GM21619 (cell line): Measurements from ENCODE around the gene JRKL.

ENCODE experiments used
- ATAC-seq: cut with Tn5 transposase; IDR thresholded peaks from one replicate; pipeline ENCODE4 v1.9.1; 2021; ENCODE audit not compliant: unreplicated experiment

The JRKL gene

GRCh38 chr11:96389720-96390487, at the start of gene JRKL, which contains the start of gene CCDC82:
Gene JRKL (plus strand): TSS chr11:96390013. CDS start chr11:96390650, 637 bp downstream.
Gene CCDC82 (minus strand): TSS chr11:96389912. CDS start chr11:96384747, 5,165 bp downstream.
- peak; percentile 90 for ATAC-seq

DNA sequence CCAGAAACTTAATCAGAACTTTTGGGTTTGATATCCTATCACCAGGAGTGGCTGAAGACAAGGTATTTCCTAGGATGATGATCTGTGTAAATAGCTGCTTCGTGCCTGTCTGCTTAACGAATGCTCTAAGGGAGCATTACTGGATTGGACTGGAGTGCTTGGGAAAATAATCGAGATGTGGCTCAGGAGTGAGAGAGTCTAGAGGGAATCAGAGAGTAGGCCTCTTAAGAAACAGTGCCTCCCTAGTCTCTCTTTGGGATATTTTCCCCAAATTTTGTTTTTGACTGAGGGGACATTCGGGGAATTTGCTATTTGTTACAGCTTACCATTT, 49.3 kb upstream of the JRKL start:
- no peak for ATAC-seq

- ATAC-seq = peak; percentile 31
Measured at GRCh38 chr11:96341211-96342013, 48.4 kb upstream of the JRKL start.

GRCh38 chr11:96342014-96342960, 47.5 kb upstream of the JRKL start:
- no peak for ATAC-seq

DNA sequence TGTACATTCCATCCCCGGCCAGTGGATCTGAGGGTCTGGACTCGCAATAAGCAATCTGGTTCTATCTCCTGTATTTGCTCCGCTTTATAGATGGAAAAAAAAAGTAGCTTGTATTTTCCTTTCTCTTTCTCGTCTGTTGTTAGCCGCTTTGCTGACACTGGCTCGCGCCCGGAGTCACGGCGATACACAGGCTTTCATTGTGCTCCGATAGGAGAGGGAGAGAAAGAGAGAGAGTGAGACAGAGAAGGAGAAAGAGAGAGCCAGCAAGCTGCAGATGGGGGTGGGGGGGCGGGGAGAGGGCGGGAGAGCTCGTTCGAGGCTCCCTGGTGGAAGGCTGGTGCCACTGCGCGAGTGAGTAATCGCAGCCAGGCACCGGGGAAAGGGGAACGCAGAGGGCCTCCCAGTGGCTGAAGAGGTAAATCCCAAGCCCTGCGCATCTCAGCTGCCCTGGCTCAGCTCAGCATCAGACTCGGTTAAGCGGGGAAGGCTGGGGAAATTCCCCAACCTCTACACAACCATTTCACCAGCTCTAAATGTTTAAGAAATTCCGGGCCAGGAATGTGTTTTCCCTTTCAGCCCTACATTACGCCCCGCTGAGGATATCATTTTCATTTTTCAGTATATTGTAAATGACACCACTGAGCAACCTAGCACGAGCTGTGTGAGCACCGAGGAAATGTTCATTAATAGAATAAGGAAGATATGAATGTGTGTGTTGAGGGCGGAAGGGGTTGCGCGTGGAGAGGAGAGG, 46.7 kb upstream of the JRKL start, which contains the start of gene MAML2:
TSS of gene MAML2 (minus strand) at position 235 of the 751 bp plus-strand sequence. CDS start 1,300 bp downstream, outside the sequence.
- ATAC-seq = peak; percentile 71

- ATAC-seq = no peak
Measured at GRCh38 chr11:96356848-96357247, 33.0 kb upstream of the JRKL start.

DNA sequence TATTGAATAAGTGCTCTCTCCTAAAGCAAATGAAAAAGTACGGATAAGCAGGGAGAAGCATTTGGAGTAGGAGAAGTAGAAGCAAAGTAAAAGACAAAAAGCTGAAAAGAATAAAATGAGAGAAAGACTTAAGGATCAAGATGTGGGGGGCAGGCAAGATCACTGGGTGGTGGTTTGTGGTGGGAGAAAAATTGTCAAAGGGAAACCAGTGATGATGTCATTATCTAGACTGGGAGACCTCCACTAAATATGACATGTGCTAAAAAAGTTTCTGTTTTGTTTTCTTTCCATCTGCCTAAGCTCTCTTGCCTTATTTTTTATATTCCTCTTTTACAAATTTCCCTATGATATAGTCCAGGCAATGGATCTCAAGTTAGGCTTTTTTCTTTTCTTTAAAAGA, 32.0 kb upstream of the JRKL start:
- ATAC-seq = peak; percentile 57

- no peak for ATAC-seq
Measured at GRCh38 chr11:96358321-96358720, 31.5 kb upstream of the JRKL start.

GRCh38 chr11:96361778-96362177, 28.0 kb upstream of the JRKL start:
- ATAC-seq = no peak

GRCh38 chr11:96365493-96365892, 24.3 kb upstream of the JRKL start:
- ATAC-seq = no peak

GRCh38 chr11:96366024-96366423, 23.8 kb upstream of the JRKL start:
- no peak for ATAC-seq

DNA sequence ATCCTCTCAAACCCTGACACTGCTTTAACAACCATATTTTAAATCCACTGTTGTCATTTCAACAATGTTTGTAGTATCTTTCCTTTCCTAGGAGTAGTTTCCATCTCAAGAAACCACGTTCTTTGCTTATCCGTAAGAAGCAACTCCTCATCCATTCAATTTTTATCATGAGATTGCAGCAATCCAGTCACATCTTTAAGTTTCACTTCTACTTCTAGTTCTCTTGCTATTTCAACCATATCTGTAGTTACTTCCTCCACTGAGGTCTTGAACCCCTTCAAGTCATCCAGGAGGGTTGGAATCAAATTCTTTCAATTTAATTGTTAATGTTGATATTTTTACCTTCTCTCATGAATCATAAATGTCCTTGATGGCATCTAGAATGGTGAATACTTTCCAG, 22.5 kb upstream of the JRKL start:
- ATAC-seq = no peak

- no peak for ATAC-seq
Measured at GRCh38 chr11:96373826-96374225, 16.0 kb upstream of the JRKL start.

GRCh38 chr11:96376796-96377195, 13.0 kb upstream of the JRKL start:
- no peak for ATAC-seq

- ATAC-seq = no peak
Measured at GRCh38 chr11:96384156-96384555, 5.7 kb upstream of the JRKL start.

DNA sequence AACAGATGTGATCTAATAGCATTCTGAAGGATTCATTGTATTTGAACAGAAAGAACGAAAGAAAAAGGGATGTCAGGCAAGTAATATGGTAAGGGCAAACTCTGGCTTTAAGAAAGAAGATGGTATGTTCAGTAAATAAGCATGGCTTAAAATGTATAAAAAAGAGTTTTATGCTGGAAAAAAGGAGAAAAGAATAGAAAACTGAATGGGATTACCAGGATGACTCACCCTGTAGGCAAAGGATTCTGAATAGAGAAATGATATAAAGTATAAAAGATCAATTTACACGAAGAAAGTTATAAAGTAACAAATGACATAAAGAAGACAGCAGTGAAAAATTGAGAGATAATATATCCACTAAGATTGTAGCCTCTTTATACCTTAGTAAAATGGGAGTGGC, 4.6 kb upstream of the JRKL start:
- ATAC-seq = no peak

DNA sequence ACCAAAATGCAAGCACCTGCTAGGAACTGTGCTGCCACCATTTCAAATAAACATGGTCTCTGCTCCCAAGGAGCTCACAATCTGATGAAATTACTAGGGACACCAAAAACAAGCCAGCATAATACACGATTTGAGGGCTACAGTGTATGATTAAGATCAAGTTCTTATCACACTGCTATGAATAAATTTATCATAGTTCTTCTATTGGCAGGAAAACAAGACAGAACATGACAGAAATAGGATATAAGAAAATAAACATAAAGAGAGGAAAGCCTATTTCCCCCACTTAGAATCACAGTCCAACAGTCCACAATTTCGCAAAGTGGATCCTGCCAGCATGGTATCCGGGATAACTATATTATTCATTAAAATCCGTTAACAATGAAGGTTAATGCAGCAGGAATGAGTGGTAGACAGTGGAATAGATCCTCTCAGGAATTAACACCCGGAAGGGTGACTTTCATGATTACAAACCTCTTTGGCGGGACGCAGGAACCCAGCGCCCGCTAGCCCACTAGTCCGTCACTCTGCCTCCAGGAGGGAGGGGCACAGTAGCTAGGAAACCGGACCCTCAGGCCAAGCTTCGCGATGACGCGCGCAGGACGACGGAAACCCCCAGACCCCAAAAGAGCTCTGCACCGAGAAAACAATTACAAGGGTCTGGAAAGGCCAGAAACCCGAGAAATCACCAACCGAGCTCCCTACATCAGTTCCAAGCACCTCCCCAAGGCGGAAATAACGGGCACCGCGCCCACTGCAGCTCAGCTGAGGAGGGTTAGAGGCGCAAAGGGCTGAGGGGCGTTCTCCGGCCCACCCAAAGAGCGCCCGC, 708 bp upstream of the JRKL start:
- peak; percentile 46 for ATAC-seq

GRCh38 chr11:96390488-96390792, 627 bp downstream of the JRKL start:
- ATAC-seq = no peak

- no peak for ATAC-seq
Measured at GRCh38 chr11:96391698-96392307, 2.0 kb downstream of the JRKL start.
